GM21717 (cell line): ENCODE data around the gene TBC1D1.
"Not testable (repeated sequence)": the region's sequence is repeated elsewhere in the genome, so short reads cannot be mapped to it uniquely, and the experiment has no call there.

Source experiments
- ATAC-seq: cut with Tn5 transposase; IDR thresholded peaks from one replicate; pipeline ENCODE4 v1.9.1; 2021; ENCODE audit warnings: mild to moderate bottlenecking, moderate library complexity; ENCODE audit not compliant: unreplicated experiment

Gene TBC1D1

GRCh38 chr4:38009949-38010348 is 119.1 kb downstream of the TBC1D1 start:
- ATAC-seq: no peak

DNA sequence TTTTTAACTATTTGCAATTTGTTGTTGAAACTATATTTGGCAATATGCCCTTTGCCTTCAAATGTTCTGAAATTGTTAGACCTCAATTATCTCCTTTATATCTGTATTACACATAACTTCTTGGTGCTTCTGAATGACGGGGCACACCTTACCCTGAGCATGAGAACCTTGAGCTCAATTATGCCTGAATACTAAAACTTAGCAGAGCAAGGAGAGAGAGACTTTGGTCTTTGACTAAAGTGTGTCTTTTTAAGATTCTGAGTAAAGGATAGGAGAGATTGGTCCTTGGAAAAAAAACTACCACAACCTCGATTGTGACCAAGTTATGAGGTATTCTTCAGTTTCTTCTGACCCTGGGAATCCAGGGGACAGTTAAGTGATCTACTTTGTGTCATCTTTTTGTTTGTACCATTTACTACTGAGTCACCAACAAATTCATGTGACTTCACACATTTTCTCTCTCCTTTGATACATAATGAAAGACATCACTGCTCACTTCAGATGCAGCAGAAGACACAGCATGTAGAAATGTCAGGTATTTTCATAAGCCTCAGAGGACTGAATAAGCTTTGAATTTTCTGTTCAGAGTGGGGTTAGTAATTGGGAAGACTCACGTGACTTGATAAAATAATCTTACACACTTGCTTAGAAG is 120.8 kb downstream of the TBC1D1 start:
- no peak for ATAC-seq

- no peak for ATAC-seq
Measured at GRCh38 chr4:38013461-38014366, 122.8 kb downstream of the TBC1D1 start.

GRCh38 chr4:38014421-38014852 is 123.6 kb downstream of the TBC1D1 start:
- no peak for ATAC-seq

- ATAC-seq: no peak
Measured at GRCh38 chr4:38015886-38016515, 125.1 kb downstream of the TBC1D1 start.

DNA sequence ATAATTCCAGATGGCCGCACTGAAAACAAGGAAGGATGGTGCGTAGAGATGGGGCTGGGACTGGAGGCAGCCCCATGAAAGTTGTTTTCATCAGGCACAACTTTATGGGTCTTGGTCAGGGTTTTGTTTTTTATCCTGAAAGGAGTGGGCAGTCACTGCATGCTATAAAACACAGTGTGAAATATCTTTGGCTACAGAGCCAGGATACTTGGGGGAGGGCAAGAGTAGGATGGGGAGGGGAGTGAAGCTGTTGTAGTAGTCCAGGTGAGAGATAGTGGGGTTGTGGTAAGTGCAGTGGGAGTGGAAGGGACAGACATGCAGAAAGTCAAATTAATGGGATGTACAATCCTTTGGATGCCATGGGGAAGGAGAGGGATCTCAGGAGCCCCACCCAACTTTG is 125.8 kb downstream of the TBC1D1 start:
- ATAC-seq: no peak

- ATAC-seq: no peak
Measured at GRCh38 chr4:38017609-38018008, 126.7 kb downstream of the TBC1D1 start.

- ATAC-seq: no peak
Measured at GRCh38 chr4:38020386-38020785, 129.5 kb downstream of the TBC1D1 start.

- not testable (repeated sequence) for ATAC-seq
Measured at GRCh38 chr4:38020961-38021360, 130.1 kb downstream of the TBC1D1 start.

DNA sequence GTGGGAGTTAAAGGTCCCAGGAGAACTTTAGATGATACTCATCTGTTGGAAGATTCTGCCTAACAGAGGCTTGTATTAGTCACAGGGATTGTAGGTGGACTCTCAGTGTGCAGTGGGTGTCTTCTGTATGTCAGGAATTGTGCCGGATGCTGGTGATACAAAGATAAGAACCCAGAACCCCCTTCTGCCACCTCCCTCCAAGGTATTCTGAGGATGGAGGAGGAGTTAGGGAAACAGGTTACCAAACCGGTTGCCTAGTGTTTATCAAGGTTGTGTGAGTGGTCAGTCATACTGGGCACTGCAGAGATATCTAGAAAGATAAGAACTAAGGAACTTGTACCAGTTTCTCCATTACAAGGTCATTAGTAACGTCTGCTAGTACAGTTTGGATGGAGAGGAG is 130.9 kb downstream of the TBC1D1 start:
- ATAC-seq: no peak

DNA sequence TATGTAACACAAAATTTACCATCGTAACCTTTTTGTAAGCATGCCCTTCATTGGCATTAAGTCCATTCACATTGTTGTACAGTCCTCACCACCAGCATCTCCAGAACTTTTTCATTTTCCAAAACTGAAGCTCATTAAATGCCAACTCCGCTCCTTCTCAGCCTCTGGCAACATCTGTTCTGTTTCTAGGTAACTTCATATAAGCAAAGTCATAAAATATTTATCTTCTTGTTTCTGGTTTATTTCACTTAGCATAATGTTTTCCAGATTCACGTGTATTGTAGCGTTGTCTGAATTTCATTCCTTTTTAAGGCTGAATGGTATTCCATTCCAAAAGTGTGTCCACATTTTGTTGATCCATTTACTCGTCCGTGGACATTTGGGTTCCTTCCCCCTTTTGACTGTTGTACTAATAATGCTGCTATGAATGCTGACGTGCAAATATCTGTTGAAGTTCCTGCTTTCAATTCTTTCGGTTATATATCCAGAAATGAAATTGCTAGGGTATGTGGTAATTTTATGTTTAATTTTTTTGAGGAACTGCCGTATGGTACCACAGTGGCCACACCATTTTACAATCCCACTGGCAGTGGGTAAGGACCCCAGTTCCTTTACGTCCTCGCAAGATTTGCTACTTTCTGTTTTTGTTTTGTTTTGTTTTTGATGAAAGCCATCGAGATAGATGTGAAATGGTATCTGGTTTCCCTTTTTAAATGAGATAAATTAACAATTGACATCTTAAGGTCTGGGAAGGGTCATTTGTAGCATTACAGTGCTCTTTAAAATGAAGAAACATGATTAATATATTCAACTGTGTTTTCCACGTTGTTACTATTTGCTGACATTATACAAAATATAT is 132.7 kb downstream of the TBC1D1 start:
- no peak for ATAC-seq

GRCh38 chr4:38024206-38024509 is 133.3 kb downstream of the TBC1D1 start:
- ATAC-seq: no peak

DNA sequence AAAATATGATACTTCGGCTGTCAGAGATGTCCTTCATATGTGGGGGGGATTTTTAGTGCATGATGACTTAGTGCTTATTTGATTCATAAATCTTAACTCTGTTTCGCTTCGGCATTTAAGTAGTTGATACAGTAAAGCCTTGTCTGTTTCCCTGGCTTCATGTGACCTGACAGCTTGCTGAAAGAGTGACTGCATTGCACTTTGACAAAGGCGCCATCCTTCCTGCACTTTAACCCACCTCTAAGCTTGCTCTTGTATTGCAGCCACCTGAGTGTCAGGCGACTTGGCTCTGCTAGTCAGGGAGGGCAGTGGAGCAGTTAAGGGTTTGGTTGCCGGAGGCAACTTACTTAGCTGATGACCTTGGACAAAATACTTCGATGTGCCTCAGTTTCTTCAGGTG is 134.8 kb downstream of the TBC1D1 start:
- no peak for ATAC-seq

- no peak for ATAC-seq
Measured at GRCh38 chr4:38026158-38026740, 135.4 kb downstream of the TBC1D1 start.

DNA sequence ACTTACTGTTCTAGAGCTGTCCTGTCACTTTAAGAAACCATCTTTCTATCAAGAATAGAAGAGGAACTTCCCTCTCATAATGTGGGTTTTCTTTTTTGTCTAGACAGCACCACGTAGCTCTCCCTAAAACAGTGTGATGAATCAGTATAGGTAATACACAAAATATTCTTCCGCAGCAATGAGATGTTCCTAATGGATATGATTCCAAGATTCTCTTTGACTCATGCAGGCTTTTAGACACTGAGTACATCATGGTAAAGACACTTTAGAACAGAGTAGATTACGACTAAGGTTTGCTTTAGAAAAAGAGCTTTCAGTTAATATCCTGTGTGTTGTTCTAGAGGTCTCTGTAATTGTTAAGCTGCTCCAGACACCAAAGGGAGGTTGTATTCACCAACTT is 139.1 kb downstream of the TBC1D1 start:
- no peak for ATAC-seq

- ATAC-seq: no peak
Measured at GRCh38 chr4:38034986-38035882, 144.3 kb downstream of the TBC1D1 start.

DNA sequence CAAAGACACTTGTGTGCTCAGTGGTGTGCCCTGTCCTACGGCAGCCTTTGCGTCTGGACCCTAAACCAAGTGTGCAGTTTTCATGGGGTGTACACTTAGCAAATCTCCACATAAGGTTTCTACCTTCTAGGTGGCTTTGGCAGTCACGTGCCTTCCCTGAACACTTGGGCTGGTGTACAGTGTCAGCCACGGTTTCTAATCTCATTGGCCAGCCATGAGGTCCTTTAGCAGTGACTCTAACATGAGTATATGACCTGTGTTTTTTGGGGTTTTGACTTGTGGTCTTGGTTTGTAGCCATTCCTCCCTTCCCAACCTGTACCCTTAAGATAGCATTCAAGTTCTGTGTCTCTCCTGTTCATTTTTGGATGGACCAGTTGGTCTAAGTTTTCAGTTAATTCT is 145.7 kb downstream of the TBC1D1 start:
- ATAC-seq: no peak

GRCh38 chr4:38037612-38038011 is 146.7 kb downstream of the TBC1D1 start:
- no peak for ATAC-seq

DNA sequence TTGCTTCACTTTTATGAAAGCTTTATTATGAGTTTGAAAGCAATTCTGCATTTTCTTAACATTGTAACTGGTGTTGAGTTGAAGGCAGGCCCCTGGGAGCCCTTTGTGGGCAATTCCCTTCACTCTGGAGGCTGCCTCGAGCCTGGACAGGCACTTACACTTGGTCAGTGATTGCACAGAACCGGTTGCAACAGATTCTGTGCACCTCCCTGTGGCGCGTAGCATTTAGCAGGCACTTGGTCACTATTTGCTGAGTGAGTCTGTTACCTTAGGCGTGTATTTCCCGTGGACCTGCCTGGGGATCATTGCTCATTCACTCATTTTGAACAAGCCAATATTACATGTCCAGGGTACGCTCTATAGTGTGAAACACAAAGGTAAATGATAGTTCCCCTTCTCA is 149.7 kb downstream of the TBC1D1 start:
- ATAC-seq: no peak

GRCh38 chr4:38044060-38044459 is 153.2 kb downstream of the TBC1D1 start:
- ATAC-seq: no peak
